HG02678 (cell line): ENCODE data around the gene SLC25A48.
"Not testable (repeated sequence)": the region's sequence is repeated elsewhere in the genome, so short reads cannot be mapped to it uniquely, and the experiment has no call there.

Source experiments
- ATAC-seq: cut with Tn5 transposase; IDR thresholded peaks from one replicate; pipeline ENCODE4 v1.9.1; 2021; ENCODE audit warnings: mild to moderate bottlenecking, moderate library complexity; ENCODE audit not compliant: unreplicated experiment

The SLC25A48 gene

GRCh38 chr5:135829681-135830383 is 4.6 kb upstream of the SLC25A48 start:
- no peak for ATAC-seq

- ATAC-seq = no peak
These were observed 4.1 kb upstream of the SLC25A48 start for GRCh38 chr5:135830384-135830700.

GRCh38 chr5:135830876-135831275 is 3.6 kb upstream of the SLC25A48 start:
- no peak for ATAC-seq

DNA sequence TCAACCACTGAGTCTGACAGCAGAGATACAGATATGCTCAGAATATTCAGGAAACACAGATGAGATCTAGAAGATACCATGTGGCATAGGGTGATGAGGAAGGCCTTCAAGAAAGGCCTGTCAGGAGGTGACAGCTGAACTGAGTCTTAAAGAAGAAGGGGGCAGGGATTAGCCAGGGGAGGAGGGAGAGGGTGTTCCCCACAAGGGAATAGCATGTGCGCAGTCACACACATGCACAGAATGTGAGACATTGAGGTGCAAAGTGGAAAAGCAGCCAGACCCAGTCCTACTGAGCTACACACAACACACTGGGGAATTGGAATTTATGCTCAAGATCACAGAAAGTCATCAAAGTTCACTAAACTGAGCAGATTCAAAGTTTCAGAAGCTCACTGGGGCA is 3.0 kb upstream of the SLC25A48 start:
- ATAC-seq = no peak

- ATAC-seq = no peak
These were observed 2.5 kb upstream of the SLC25A48 start for GRCh38 chr5:135831851-135832555.

DNA sequence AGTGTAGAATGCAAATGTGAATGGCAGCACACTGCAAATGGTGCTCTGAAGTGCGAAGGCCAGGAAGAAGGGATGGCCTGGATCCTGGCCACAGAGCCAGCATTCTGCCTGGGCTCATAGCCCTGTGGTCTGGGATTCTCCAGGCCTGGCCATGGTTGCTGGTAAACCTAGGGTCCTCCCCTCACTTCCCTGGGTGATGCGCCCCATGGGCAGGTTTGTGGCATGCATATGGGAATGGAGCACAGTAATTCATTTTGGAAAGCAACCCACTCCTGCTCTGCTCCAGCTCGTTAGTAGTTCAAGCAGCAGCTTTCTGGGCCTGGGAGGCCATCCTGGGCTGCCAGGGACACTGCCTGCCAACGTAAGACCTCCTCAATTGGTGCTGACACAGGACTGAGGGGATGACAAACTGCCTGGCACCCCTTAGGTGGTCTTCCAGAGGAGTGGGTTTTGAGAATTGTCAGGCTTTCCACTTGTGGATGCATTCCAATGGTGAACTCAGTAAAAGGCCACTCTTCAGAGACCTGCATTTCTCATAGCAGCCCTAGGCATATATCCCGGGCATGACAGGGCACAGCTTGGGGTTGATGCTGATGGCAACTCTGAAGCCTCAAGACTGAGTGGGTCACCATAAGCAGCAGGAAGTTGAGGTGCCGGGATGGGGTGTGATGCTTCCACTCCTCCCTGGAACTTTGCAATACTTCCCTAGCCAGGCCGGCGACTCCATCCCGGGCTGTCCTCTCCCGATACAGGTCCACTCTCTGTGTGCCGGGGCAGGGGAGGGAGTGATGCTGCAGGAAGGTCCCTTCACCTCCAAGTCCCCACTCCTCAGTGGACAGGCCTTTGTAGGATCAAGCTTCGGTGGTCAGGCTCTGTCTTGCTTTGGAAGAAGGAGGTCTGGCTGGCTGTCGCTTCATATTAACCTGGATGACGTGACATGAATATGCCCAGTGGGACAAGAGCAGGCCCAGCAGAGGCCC is 1.2 kb upstream of the SLC25A48 start:
- ATAC-seq = no peak

DNA sequence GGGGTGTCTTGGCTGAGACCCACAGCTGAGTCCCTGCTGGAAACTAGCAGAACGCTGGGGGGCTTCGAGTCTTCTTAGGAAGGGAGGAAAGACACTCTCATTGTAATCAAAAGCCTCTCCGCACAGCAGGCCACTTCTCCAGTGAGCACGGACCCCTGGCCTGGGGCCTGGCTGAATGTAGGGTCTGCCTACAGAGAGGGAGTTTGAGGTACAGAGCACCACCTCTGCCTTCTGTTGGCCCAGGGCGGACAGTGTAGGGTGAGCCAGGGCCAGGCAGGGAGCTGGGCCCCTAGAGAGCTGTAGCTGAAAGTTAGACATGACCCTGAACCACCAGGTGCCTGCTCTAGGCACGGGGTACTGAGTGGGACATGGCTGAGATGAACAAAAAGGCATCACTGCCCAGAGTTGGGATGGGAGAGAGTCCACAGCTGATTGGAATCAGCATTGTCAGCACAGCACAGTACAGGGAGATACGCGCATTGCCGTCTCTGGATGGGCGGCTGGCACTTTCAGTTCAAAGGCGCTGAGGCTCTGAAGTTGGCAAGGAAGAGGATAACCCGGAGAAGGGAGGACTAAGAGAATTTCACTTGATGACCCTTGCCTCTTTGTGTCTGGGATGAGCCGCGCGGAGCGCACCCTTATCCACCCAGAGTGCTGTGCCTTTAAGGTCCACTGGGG is 363 bp upstream of the SLC25A48 start:
- peak; percentile 15 for ATAC-seq

DNA sequence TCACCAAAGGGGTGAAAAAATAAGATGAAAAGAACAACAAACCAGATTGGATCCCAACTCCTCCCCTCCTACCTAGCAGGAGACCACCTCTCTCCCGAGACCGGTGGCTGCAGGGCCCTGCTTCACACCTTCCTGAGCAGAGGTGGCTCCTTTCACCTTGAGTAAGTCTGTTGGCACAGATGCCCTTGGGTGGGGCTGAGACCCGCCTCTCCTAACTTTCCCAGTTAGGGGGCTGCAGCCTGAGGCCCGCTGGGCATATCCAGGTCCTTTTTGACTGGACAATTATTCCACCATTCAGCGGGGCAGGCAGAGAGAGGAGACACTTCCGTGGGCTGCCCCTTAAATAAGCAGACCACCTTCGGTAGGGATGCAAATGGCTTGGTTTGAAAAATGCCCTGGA is 1.3 kb downstream of the SLC25A48 start:
- ATAC-seq = no peak

GRCh38 chr5:135838395-135838794 is 3.9 kb downstream of the SLC25A48 start:
- not testable (repeated sequence) for ATAC-seq

GRCh38 chr5:135839566-135839965 is 5.1 kb downstream of the SLC25A48 start:
- ATAC-seq = no peak

- ATAC-seq = no peak
These were observed 6.5 kb downstream of the SLC25A48 start for GRCh38 chr5:135840959-135841358.

DNA sequence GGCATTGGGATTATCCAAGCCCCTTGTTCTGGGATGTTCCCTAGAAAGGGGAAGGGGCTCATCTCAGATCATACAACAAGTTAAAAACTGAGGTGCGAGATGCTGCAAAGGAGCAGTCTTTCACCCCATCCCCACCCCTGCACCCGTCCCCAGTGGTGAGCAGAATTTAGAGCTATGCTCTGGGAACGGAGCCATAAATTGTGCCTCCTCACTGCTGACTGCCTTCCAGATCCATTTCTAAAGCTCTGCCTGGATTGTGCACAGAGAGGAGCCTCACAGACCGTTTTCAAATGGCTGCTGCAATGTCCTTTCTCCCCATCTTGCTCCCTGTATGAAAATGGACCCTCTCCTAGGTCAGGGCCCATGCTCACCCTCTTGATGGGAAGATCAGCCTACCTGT is 8.3 kb downstream of the SLC25A48 start:
- no peak for ATAC-seq

- no peak for ATAC-seq
These were observed 9.3 kb downstream of the SLC25A48 start for GRCh38 chr5:135843571-135844337.

DNA sequence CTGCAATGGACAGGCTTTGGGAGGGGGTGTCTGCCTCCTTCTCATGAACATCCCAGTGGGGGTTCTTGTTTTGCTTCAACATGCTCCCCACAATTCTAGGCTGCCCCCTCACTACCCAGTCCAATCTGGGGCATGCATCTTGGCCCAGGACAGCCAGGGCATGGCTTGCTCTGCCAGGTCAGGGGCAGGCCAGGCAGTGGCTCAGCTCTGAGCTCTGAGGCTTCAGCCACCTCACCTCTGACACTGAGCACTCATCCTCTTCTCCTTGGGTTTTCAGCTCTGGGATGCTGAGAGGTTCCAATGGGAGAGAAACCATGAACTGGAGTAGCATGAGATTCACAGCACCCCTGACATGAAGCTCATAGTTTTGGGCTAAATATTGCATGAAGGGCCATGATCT is 11.8 kb downstream of the SLC25A48 start:
- ATAC-seq = no peak

DNA sequence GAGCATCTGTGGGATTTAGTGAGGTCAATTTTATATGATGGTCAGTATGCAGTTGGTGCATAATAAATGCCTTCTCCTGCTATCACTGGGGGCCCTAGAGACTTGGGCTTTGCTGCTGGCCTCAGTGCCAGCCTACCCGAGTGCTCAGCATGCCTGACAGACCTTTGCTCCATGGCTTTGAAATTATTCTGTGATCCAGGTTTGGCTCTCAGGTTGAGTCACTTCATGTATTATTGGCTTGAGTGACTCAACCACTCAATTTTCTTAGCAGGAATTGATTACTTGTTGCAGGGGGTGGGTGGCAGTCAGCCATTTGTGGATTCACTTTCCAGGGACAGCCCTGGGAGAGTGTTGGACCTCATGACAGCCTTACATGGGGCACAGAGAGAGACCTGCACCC is 13.5 kb downstream of the SLC25A48 start:
- no peak for ATAC-seq

GRCh38 chr5:135850231-135850630 is 15.8 kb downstream of the SLC25A48 start:
- ATAC-seq = no peak

GRCh38 chr5:135850671-135851070 is 16.2 kb downstream of the SLC25A48 start:
- ATAC-seq = no peak

- no peak for ATAC-seq
These were observed 16.9 kb downstream of the SLC25A48 start for GRCh38 chr5:135851186-135851914.
